Activated CD4-positive, alpha-beta T cell treated with anti-CD3 and anti-CD28 coated beads for 1 hour (primary cell): ENCODE measurements around the gene TMBIM1.
A peak's percentile ranks its signal among the peaks of the same experiment; 100 is the strongest.

ENCODE experiments used
- DNase-seq: peaks from one replicate; pipeline ENCODE4 v3.0.0-alpha.2; 2020

TMBIM1 gene

DNA sequence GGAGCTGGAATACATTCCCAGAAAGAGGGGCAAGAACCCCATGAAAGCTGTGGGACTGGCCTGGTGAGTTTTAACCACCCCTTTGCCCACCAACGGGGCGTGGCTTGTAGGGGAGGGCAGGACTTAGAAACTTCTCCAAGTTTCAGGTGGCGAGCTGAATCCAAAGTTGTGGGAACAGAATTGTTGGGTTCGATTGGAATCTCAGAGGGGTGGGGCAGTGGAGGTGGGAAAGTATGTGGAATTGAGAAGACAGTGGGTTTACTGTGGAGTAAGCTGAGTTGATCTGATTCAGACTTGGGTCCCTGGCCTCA is 20.9 kb downstream of the TMBIM1 start:
- DNase-seq: no peak

DNA sequence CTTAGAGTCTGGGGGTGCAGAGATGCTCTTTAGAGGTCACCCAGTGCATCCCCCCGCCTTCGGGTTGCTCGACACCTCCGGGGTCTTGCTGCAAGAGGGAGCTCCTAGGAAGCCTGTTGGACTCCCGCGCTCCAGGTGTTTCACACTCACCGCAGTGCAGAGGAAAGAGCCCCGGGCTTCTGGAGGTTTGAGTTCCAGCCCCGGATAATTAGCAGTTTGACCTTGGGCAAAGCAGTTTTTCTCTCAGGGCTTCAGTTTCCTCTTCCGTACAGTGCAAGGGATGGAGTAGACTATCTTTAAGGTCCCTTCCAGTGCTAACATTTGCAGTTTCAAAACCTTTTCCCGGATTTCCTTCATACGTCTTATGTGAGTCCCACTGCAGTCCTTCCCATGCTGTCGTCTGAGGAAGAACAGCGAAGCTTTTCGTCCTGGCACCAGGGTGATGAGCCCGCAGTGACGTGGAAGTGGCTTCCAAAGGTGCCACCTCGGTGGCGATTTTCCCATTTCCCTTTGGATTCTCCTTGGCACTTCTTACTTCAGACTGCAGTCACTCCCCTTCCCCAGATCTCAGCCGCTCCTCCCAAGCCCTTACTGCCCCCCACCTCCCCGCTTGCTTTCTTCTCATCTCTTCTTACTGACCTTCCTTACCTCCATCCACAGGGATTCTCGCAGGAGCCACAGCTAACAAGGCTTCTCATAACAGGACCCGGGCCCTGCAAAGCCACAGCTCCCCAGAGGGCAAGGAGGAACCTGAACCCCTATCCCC is 21.4 kb downstream of the TMBIM1 start:
- no peak for DNase-seq

DNA sequence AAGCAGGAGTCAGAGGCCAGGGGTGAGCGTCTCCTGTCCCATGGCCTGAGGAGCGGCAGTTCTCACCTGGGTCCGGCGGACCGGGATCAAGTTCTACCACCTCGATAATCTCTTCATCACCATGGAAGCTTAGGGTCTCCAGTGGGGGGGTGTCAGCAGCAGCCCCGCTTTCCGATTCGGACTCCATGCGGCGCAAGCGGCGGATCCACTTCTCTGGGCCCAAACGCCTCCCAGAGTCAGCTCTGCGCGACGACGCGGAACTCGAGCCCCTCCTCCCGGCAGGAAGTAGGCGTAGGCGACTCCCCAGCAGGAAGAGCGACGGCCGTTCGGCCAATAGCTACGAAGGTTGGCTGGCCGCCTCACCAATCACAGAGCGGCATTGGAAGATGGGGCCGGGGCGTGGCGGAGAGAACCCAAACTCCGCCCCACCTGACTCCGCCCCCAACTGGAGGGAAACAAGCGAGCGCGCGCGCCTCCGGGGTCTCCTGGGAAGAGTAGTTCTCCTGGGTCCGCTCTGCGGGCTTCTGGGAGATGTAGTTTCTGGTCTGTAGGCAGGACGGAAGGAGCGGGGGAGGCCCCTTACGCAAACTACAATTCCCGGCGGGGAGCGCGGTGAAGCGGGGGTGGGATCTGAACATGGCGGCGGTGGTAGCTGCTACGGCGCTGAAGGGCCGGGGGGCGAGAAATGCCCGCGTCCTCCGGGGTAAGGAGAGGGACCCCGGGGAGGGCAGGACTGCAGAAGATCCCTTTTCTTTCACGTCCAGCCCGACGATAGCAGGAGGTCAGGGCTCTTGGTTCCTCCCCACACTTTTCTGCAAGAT is 22.2 kb downstream of the TMBIM1 start, which contains the start of the genes AAMP and PNKD:
Gene AAMP, minus strand, starts transcription at position 238 of the 821 bp plus-strand sequence. Its CDS starts 51 bp downstream, at position 187.
Gene PNKD, plus strand, starts transcription at position 620 of the 821 bp plus-strand sequence. Its CDS starts 17 bp downstream, at position 637.
- DNase-seq: peak; percentile 100

DNA sequence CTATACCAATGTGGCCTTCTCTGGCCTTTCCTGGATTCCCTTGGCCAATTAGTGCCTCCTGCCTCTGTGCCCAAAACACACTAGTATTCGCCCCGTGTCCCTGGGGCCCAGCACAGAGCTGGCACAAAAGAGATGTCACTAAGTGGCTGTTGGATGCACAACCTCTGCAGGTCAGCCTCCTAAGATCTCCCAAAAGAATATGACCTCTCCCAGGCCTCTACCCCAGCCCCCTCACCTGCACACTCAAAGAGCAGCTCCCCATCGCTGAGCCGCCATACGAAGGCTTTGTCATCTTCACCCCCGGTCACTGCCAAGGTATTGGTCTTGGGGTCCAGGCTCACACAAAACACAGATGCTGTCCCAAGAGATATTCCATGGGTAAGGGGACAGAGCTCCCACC is 25.0 kb downstream of the TMBIM1 start:
- no peak for DNase-seq

DNA sequence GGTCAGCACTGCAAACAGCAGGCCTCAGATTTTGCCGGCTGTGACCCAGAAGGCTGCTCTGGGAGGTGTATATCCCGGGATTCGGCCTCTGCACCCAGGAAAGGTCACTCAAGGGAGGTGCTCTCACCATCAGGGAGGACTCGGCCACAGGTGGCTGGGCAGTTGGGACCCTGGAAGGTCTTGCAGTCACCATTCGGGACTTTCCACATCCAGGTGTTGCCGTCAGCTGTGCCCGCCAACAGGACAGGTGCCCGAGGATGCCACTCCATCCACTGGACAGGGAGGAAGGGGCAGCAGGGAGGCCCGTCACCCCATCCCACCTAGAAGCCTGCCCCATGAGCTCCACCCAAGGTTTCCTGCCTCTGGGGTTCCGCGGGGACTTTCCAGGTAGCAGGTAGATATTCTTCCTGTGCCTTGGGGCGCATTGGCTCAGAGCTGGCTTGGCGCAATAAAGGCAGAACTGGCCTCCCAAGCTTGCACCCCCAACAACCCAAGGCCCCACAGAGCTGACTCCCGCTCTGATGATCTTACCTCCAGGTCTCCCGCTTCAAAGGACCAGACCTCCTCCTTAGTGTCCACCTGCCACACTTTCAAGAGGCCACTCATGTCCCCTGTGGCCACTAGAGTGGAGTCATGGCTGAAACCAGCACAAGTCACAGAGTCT is 25.9 kb downstream of the TMBIM1 start:
- no peak for DNase-seq

DNA sequence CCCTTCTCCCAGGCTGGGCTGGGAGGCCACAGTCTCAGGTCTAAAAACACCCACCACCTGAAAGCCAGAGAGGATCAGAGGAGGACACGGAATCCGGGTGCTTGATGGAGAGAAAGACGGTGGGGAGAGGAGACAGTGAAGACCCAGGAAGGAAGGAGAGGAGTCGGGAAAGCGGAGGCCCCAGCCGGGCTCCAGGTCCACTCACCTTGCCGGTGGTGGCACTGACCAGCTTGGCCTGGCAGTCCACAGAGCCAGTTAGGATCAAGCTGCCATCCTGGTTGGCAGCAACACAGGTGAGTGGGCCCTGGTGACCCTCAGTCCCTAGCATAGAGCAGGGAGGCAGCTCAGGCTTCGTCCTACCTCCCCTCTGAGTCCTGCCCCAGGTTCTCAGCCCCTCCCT is 26.7 kb downstream of the TMBIM1 start:
- DNase-seq: no peak

DNA sequence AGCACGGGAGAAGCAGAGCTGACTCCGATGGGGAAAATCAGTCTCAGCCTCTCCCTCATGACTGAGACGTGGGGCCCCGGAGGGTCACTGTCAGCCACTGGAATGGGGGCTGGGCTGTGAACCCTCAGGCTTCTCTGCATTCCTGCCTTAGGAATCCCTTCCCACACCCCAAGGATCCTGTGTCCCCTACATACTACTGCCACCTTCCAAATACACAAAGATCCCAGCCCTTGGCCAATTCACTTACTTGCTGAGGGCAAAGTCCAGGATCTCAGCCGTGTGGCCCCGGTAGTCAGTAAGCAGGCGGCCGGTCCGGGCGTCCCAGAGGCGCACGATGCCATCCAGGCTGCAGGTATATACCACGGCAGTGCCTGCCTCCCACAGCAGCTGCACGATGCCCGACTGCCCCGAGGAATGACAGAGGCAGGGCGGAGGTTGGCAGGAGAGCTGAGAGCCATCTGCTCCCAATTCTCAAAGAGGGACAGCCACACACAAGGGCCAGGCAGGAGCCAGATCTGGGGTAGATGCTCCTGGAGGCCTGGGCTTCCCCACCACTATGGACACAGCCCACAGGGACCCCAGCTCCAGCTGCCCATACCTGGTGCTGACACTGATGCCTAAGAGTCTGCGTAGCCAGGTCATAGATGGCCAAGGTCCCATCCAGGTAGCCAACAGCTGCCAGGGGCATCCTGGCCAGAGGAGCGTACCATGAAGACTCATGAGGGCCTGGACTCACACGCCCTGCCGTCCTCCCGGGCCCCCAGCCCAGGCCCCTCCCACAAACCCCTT is 27.3 kb downstream of the TMBIM1 start:
- DNase-seq: no peak

DNA sequence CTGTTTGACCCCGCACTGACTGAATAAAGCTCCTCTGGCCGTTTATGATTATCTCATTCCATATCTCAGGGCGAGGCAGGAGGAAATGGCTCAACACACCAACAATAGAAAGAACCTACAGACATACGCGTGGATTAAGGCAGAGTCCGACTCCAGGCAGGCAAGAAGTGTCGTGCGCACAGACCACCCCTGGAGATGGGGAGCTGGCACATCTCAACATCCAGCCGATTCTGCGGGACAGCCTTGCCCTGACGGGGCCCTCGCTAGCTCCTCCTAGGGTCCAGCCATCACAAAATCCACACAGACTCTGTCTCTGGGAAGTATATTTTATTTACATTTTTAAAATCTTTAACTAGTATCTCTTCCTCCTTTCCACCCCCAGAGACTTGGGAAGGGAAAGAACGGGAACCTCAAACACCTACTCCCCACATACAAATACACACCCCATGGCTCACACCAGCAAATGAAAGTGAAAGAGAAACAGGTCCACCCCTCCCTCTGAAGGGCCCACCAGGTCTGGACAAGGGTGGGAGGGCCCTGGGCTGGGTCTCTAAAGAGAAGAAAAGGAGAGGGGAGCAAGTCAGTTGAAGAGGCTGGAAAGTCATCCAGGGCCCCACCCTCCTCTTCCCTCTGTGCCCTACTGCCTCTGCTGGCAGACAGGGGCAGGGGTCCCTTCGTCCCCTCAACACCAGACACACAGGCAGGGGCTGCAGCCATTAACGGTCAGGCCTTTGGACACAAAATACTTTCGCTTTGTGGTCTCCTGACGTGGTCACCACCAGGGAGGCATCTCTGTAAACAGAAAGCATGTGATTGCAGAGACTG is 28.3 kb downstream of the TMBIM1 start:
- no peak for DNase-seq

DNA sequence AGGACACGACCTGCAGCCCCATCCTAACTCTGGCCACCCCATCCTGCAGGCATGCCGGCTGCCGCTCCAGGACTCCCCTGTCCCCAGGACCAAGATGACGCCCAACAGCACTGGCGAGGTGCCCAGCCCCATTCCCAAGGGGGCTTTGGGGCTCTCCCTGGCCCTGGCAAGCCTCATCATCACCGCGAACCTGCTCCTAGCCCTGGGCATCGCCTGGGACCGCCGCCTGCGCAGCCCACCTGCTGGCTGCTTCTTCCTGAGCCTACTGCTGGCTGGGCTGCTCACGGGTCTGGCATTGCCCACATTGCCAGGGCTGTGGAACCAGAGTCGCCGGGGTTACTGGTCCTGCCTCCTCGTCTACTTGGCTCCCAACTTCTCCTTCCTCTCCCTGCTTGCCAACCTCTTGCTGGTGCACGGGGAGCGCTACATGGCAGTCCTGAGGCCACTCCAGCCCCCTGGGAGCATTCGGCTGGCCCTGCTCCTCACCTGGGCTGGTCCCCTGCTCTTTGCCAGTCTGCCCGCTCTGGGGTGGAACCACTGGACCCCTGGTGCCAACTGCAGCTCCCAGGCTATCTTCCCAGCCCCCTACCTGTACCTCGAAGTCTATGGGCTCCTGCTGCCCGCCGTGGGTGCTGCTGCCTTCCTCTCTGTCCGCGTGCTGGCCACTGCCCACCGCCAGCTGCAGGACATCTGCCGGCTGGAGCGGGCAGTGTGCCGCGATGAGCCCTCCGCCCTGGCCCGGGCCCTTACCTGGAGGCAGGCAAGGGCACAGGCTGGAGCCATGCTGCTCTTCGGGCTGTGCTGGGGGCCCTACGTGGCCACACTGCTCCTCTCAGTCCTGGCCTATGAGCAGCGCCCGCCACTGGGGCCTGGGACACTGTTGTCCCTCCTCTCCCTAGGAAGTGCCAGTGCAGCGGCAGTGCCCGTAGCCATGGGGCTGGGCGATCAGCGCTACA is 29.4 kb downstream of the TMBIM1 start:
- DNase-seq: no peak

DNA sequence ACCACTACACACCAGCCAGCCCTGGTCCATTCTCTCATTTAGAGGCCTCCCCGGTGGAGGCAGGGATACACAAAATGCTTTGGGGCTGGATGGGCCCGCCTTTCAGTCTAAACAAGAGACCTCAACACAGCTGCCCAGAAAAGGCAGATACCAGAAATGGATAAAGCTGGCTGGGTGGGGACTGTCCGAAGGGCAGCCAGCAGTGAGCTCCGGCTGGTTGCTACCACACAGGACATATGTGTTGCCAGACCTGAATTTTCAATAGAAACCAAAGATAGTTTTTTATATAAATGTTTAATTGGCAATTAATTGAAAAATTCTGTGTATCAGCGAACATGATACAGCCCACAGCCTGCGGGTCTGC is 30.1 kb downstream of the TMBIM1 start:
- no peak for DNase-seq

DNA sequence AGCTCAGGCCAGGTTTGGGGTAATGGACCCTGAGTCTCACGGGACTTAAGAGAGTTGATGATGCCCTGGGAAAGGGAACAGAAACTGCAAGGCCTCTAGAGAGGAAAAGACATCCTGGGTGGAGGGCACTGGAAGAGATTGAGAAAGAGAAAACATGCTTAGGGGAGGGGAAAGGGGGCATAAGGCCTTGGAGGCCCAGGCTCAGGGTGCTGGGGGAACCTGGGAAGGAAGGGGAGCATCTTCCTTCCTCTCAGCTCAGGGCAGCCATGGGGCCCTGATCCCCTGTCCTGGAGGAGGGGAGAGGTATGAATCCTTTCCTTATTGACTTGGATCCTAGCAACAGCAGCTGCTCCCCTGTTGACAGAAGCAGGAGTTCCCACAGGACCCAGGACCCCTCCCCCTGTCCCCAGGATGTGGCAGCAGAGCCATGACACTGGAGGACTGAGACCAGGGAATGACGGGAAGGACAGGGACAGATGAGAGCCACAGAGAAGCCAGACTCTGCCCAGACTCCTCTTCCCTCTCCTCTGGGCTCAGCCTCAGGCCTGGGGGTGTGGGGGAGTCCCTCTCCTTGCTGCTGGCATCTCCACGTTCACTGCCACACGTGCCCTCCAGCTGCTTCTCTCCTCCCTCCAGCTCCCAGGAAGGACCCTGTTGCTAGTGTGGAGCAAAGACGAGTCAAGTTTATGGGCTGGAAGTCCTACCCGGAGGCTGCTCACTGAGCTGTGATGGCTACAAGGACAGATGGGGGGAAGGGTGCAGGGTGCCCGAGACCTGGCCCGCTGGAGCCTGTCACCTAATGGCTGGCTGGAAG is 30.7 kb downstream of the TMBIM1 start:
- DNase-seq: no peak

DNA sequence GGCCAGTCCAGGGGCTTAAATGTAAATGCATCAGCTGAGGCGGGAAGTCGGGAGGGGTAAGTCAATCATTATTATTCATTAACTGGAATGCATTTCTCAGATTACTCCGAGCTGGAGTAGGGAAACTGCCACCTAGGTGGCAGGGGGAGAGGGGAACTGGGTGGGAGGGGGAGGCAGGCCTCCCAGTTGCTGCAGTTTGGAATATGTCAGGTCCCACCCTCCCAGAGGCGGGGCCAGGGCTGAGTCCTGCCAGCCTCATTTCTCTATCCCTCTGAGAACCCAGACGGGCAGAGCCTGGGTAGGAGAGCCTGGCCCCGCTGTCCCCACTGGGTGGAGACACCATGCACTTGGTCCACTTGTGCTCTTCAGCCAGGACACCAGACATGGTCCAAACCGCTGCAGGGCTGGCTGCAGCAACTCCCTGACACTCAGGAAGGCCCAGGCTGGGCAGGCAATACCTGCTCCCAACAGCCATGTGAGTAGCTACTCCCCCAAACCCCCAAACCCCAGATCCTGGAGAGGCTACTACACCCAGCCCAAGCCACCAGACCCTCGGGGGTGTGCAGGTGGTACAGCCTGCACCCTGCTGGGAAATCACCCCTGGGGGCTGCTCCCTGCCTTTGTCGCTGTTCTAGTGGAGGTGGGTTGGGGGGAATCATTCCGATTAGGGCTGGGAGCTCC is 31.4 kb downstream of the TMBIM1 start, which contains the start of gene GPBAR1:
Gene GPBAR1, plus strand, starts transcription at position 274 of the 681 bp plus-strand sequence. CDS start 1,710 bp downstream, outside the sequence.
- no peak for DNase-seq

DNA sequence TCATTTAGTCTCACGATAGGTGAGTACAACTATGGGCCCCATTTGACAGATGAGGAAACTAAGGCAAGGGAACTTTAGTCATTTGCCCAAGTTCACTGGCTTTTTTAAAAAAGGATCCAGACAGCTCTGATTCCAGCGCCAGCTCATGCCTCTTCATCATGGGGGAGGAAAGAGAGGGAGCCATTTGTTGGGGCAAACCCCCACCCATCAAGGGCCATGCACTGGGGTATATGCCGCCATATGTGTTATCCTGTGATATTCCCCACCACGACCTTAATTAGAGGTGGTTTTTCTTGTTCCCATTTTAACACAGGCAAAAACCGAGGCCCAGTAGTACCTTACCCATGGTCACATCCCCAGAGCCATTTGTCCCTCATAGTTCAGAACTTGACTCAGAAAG is 32.1 kb downstream of the TMBIM1 start:
- no peak for DNase-seq

DNA sequence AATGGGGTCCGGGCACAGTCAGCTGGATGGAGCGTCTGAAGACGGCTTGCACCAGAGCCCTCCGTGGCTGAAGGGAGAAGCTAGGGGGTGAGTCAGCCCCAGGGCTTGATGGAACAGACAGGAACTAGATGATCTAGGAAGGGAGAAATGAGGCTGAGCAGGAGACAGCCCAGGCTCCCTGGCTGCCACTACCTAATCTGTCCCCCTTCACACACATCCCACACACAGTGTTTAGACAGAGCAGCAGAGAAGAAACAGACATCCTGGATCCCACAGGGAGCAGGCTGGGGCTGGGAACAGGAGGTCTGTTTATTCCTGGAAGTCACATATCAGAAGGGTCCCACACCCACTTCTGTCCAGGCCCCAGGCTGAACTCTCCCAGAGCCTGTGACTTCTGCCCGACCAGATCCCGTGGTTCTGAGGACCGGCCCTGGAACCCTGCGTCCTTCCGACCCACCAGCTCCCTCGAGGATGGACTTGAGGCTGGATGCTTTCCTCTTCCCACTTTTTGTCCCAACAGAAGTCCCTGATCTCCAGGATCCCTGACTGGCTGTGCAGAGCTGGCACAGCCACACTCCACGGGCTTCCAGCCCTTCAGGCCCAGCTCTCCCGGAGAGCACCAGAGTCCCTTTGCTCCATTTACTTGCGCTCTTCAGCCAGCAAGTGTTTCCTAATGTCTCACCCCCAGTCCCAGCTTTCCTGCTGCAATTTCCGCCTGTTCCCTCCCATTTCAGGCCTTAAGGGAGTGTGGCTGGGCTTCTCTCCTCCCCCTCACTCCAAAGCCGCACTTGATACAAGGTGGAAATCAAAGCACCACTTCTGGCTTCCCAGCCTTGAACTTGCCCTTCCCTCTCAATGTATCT is 33.0 kb downstream of the TMBIM1 start:
- DNase-seq: no peak

DNA sequence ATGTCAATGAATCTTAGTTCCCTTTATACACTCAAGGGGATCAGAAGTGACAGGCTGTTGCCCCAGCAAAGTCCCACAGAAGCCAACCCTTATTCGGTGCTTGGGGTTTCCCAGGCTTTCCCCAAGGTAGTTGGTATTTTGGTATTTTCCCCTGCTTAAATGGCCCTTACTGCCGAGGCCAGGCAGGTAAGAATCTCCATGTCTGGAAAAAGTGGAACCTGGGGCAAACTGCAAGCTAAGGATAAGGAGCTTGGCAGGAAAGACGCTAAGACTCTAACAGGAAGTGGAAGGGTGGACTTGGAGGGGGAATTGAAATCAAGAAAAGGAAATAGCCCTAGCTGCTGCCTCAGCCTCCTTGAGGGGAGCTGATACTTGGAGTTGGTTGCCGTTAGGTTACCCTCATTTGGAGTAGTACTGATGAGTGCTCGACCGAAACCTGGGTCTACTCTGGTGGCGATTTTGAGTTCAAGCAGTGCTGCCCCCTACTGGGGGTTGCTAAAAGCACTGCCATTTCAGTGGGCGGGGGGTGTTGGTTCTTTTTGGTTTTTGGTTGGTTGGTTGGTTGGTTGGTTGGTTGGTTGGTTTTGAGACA is 34.8 kb downstream of the TMBIM1 start:
- DNase-seq: peak; percentile 49

DNA sequence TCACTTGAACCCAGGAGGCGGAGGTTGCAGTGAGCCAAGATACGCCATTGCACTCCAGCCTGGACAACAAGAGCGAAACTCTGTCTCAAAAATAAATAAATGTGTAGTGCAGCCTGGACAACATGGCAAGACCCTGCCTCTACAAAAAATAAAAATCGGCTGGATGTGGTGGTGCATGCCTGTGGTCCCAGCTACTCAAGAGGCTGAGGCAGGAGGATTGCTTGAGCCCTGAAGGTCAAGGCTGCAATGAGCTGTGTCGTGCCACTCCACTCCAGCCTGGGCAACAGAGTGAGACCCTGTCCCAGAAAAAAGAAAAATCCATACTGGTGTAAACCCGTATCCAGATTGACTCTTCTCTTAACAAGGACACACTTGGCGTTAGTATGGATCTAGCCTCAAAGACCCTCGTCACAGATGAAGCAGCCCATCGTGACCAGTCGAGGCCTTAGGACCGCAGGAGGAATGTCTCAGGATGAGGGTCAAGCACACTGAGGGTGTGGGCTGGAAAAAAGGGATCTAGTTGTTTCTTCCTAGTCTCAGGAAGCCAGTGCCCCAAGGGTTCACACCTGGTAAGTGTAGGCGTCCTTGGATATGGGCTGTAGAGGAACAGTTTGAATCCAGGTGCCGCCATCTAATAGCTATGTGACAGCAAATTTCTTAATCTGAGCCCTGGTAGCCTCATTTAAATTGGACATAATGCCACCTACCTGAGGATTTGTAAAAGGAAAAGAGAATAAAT is 35.5 kb downstream of the TMBIM1 start:
- no peak for DNase-seq

DNA sequence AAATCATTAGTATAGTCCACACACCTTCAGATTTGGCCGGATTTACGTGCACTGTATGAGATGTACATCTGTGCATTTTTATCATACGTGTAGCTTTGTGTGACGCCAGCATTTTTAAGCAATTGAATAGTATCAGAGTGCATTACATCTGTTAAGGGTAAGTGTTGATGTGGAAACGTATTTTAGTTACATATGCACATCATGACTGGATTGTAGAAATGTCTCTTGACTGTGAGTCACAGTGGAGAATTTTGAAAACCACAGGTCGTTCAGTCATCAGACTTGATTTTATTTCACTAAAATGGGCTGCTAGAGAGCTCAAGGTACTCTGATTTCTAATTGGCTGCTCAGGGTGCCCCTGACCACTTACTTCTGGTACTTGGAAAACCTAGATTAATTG is 36.9 kb downstream of the TMBIM1 start:
- DNase-seq: no peak
